ENCODE measurements around the gene PLAAT4.
"Not testable (repeated sequence)": the region's sequence is repeated elsewhere in the genome, so short reads cannot be mapped to it uniquely, and the experiment has no call there.

Gene PLAAT4

GRCh38 chr11:63573881-63574855 is 37.6 kb downstream of the PLAAT4 start:
- DNase-seq, result peak; percentile 49

GRCh38 chr11:63574856-63575602 is 38.4 kb downstream of the PLAAT4 start:
- DNase-seq, result no peak

GRCh38 chr11:63578882-63579281 is 42.3 kb downstream of the PLAAT4 start:
- not testable (repeated sequence) for DNase-seq

GRCh38 chr11:63581224-63581623 is 44.6 kb downstream of the PLAAT4 start:
- DNase-seq, result not testable (repeated sequence)

GRCh38 chr11:63583357-63583677 is 46.7 kb downstream of the PLAAT4 start:
- no peak for DNase-seq

GRCh38 chr11:63586451-63587166 is 50.0 kb downstream of the PLAAT4 start:
- no peak for DNase-seq

GRCh38 chr11:63589000-63589399 is 52.4 kb downstream of the PLAAT4 start:
- no peak for DNase-seq

- DNase-seq, result no peak
Measured at GRCh38 chr11:63590024-63590788, 53.6 kb downstream of the PLAAT4 start.

GRCh38 chr11:63592975-63593395 is 56.4 kb downstream of the PLAAT4 start:
- DNase-seq, result no peak

GRCh38 chr11:63595296-63595695 is 58.7 kb downstream of the PLAAT4 start:
- DNase-seq, result no peak

Measured in activated CD4-positive, alpha-beta T cell treated with anti-CD3 and anti-CD28 coated beads, Interleukin-10, Interleukin-2, amounts not matched to agents 100 ng/mL and 50 ng/mL, durations not matched to agents 16 hours and 8 hours (primary cell).